ENCODE data around the gene AMN. TPM values are rescaled to one million over a fixed set of nuclear protein-coding genes. Genes with fewer than 3 reads are reported as not detected.
"Not testable (repeated sequence)": the region's sequence is repeated elsewhere in the genome, so short reads cannot be mapped to it uniquely, and the experiment has no call there.

Gene AMN
- total RNA-seq, 3 donors from 2014 or later, result 0.16 to 0.88 (median 0.66) TPM

DNA sequence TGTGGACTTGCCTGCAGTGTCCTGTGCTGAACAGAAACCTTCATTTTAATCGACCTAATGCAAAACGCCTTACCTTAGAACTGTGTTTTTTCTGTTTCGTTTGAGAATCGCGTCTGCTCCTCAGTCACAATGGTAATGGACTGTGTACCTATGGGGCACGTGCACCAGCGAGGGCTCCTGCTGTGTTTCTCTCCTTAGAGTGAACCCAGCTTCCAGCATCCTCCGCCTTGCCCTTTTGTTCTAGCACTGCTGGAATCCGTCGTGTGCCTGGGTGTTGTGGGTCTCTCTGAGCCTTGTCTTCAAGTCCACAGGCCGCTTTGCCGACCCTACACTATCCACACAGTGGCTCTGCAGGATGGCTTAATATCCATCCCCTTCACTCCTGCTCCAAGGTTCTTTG, 3.6 kb downstream of the AMN start:
- no peak for DNase-seq (ENCODE audit: low spot score in 2 of 2)
- no peak overlapping the region for H3K27ac ChIP-seq
- H3K4me3 ChIP-seq, result no peak overlapping the region
- peaks cover 22 to 64% of the 10 kb centered on the region in 2 donors for H3K27me3 ChIP-seq
- peaks cover 14 to 20% of the 10 kb centered on the region in 2 donors for H3K4me1 ChIP-seq
- H3K9me3 ChIP-seq, result no peaks in the 10 kb centered on the region
- no peaks in the 10 kb centered on the region for H3K36me3 ChIP-seq
- TF ChIP-seq POLR2AphosphoS5 (IDR thresholded peaks at IDR 0.05), result no peak
- TF ChIP-seq POLR2A (IDR thresholded peaks at IDR 0.05), result no peak
- no peak for TF ChIP-seq CTCF (IDR thresholded peaks at IDR 0.05)
- intact Hi-C loops (cut with DNase I; ENCODE audit: low total_unique reads), result no loop called here

GRCh38 chr14:102926840-102927239, 4.4 kb downstream of the AMN start:
- DNase-seq (ENCODE audit: low spot score in 2 of 2); H3K27ac ChIP-seq; H3K36me3 ChIP-seq; H3K4me3 ChIP-seq; H3K9me3 ChIP-seq; intact Hi-C loops (cut with DNase I; ENCODE audit: low total_unique reads): not testable (repeated sequence)
- peaks cover 14 to 20% of the 10 kb centered on the region in 2 donors for H3K4me1 ChIP-seq
- H3K27me3 ChIP-seq, result peaks cover 22 to 64% of the 10 kb centered on the region in 2 donors

GRCh38 chr14:102927346-102927877, 4.9 kb downstream of the AMN start:
- Histone ChIP-seq H3K36me3 (no peaks in the 10 kb centered on the region), H3K27me3 (peaks cover 22 to 63% of the 10 kb centered on the region in 2 donors), H3K4me3 (no peak overlapping the region), H3K9me3 (no peaks in the 10 kb centered on the region), H3K27ac (no peak overlapping the region), H3K4me1 (peaks cover 14 to 20% of the 10 kb centered on the region in 2 donors)
- no peak for DNase-seq (ENCODE audit: low spot score in 2 of 2)
- TF ChIP-seq CTCF (IDR thresholded peaks at IDR 0.05), result no peak
- no peak for TF ChIP-seq POLR2AphosphoS5 (IDR thresholded peaks at IDR 0.05)
- intact Hi-C loops (cut with DNase I; ENCODE audit: low total_unique reads), result no loop called here

DNA sequence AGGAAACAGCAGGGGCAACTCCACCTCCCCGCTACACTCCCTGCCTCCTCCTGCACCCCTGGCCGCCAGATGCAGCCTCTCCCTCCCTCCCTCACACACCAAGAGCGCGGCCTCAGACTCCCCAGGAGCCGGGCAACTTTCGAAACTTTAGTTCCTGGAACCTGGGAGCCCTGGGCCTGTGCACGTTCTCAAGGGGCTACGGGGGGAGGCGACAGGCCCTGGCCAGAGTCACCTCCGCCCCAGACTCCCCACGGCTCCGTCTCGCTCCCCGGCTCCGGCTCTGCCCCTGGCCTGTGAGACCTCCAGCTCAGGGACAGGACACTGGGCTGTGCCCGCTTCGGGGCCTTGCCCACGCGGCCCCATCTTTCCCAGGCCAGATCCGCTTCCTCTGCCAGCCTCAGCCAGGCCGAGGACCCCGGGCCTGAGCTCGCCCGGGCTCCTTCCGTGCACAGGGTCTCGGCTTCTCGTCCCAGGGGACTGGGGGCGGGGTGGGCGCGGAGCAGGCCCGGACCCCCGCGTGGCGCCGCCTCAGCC, 5.5 kb downstream of the AMN start:
- intact Hi-C loops (cut with DNase I; ENCODE audit: low total_unique reads), result no loop called here
- Histone ChIP-seq H3K4me1 (peaks cover 14 to 17% of the 10 kb centered on the region in 2 donors), H3K27me3 (peaks cover 22 to 58% of the 10 kb centered on the region in 2 donors), H3K27ac (no peak overlapping the region), H3K4me3 (peak overlapping the region; percentile 36 to 67 (median 48)), H3K9me3 (no peaks in the 10 kb centered on the region), H3K36me3 (no peaks in the 10 kb centered on the region)
- no peak for TF ChIP-seq POLR2A (IDR thresholded peaks at IDR 0.05)
- no peak for TF ChIP-seq POLR2AphosphoS5 (IDR thresholded peaks at IDR 0.05)
- TF ChIP-seq CTCF (IDR thresholded peaks at IDR 0.05), result no peak
- DNase-seq (ENCODE audit: low spot score in 2 of 2), result no peak

GRCh38 chr14:102928412-102929240, 6.2 kb downstream of the AMN start:
- intact Hi-C loops (cut with DNase I; ENCODE audit: low total_unique reads), result no loop called here
- peak in 1 of 2 donors; percentile 37 for DNase-seq (ENCODE audit: low spot score in 2 of 2)
- H3K36me3 ChIP-seq, result no peaks in the 10 kb centered on the region
- H3K4me3 ChIP-seq, result peak overlapping the region; percentile 36 to 67 (median 48)
- H3K27ac ChIP-seq, result no peak overlapping the region
- H3K4me1 ChIP-seq, result peaks cover 14 to 15% of the 10 kb centered on the region in 2 donors
- peak in 1 of 3 donors; percentile 16 for TF ChIP-seq POLR2AphosphoS5 (IDR thresholded peaks at IDR 0.05)
- TF ChIP-seq POLR2A (IDR thresholded peaks at IDR 0.05), result no peak
- no peak for TF ChIP-seq CTCF (IDR thresholded peaks at IDR 0.05)
- no peaks in the 10 kb centered on the region for H3K9me3 ChIP-seq
- peaks cover 21 to 51% of the 10 kb centered on the region in 2 donors for H3K27me3 ChIP-seq

Measured in breast epithelium (tissue), 4 donors.